HG03066 (cell line): ENCODE results near the gene EGFL7.

Experiments used
- ATAC-seq: cut with Tn5 transposase; IDR thresholded peaks from one replicate; pipeline ENCODE4 v1.9.1; 2021; ENCODE audit warnings: low read depth; ENCODE audit not compliant: unreplicated experiment

Gene EGFL7

GRCh38 chr9:136684799-136685198 lies 22.1 kb downstream of the EGFL7 start:
- ATAC-seq, result no peak

- no peak for ATAC-seq
These were observed 22.5 kb downstream of the EGFL7 start for GRCh38 chr9:136685216-136685615.

- ATAC-seq, result no peak
These were observed 23.2 kb downstream of the EGFL7 start for GRCh38 chr9:136685790-136686533.

GRCh38 chr9:136686534-136686793 lies 23.7 kb downstream of the EGFL7 start:
- no peak for ATAC-seq

- ATAC-seq, result no peak
These were observed 24.3 kb downstream of the EGFL7 start, which contains the start of gene AGPAT2 for GRCh38 chr9:136686794-136687711. Gene AGPAT2 (minus strand): TSS chr9:136687457. CDS start chr9:136687357, 100 bp downstream.

- ATAC-seq, result no peak
These were observed 25.1 kb downstream of the EGFL7 start for GRCh38 chr9:136687721-136688223.

GRCh38 chr9:136688274-136689107 lies 25.8 kb downstream of the EGFL7 start:
- no peak for ATAC-seq

- no peak for ATAC-seq
These were observed 26.4 kb downstream of the EGFL7 start for GRCh38 chr9:136689108-136689460.

GRCh38 chr9:136690104-136690805 lies 27.5 kb downstream of the EGFL7 start:
- ATAC-seq, result no peak

- ATAC-seq, result no peak
These were observed 28.1 kb downstream of the EGFL7 start for GRCh38 chr9:136690806-136691261.

GRCh38 chr9:136691316-136692184 lies 28.8 kb downstream of the EGFL7 start:
- no peak for ATAC-seq

GRCh38 chr9:136692185-136693134 lies 29.7 kb downstream of the EGFL7 start:
- no peak for ATAC-seq

- no peak for ATAC-seq
These were observed 30.4 kb downstream of the EGFL7 start for GRCh38 chr9:136693135-136693489.

- no peak for ATAC-seq
These were observed 30.9 kb downstream of the EGFL7 start for GRCh38 chr9:136693490-136694162.

- no peak for ATAC-seq
These were observed 31.6 kb downstream of the EGFL7 start for GRCh38 chr9:136694163-136694871.

GRCh38 chr9:136694872-136695247 lies 32.1 kb downstream of the EGFL7 start:
- no peak for ATAC-seq

GRCh38 chr9:136695435-136695895 lies 32.7 kb downstream of the EGFL7 start:
- no peak for ATAC-seq
